GM21447 (cell line): Measurements from ENCODE around the gene CHRM3.
"Not testable (repeated sequence)": the region's sequence is repeated elsewhere in the genome, so short reads cannot be mapped to it uniquely, and the experiment has no call there.

Experiments used
- ATAC-seq: cut with Tn5 transposase; IDR thresholded peaks from one replicate; pipeline ENCODE4 v1.9.1; 2021; ENCODE audit not compliant: unreplicated experiment

Gene CHRM3

GRCh38 chr1:239386453-239387303 lies at the start of gene CHRM3:
CHRM3 (plus strand) TSS chr1:239386568; CDS start chr1:239907452, 520,884 bp downstream.
- no peak for ATAC-seq

DNA sequence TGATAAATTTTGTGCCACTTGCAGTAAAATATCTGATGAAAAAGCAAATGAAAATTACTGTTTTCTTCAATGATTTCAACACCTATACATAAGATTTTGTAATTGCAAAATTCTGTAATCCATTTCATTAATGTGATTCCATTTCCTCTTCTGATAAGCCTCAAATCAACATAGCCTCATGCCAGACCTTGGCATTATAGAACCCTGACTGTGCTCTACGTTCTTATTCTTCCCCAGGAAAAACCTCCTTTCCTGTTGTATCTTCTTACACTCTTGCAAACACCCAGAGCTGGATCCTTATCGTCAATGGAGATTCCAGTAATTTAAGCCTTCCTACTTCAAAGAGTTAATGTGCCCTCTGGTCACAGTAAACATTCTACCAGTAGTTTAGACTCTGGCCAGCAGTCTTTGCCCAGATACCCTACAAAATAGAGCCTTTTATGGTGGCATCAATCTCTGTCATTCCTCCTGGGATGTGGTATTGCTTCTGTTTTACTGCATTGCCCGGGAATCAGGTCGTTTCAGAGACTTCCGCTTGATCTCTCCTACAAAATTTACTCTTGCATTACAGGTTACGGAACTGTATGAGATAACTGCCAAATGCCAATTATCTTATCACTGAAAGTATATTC lies 48.5 kb upstream of the CHRM3 start:
- no peak for ATAC-seq

DNA sequence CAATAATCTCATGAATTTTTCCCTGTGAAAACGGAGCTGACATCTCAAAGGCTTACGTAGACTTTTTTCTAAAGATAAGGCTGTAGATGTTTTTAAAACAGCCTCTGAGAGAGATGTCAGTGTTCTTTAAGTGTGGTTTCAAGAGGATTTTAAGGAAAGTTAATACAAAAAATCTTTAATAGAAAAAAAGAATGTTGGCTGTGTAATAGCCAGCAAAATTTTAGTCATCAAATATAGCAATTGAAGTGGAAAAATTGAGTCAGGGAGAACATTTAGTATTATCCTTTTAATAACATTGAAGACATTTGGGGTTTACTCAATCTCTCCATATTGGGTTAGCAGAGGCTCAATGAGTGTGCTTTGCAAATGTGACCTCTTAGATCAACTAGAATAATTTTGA lies 38.6 kb upstream of the CHRM3 start:
- ATAC-seq: no peak

DNA sequence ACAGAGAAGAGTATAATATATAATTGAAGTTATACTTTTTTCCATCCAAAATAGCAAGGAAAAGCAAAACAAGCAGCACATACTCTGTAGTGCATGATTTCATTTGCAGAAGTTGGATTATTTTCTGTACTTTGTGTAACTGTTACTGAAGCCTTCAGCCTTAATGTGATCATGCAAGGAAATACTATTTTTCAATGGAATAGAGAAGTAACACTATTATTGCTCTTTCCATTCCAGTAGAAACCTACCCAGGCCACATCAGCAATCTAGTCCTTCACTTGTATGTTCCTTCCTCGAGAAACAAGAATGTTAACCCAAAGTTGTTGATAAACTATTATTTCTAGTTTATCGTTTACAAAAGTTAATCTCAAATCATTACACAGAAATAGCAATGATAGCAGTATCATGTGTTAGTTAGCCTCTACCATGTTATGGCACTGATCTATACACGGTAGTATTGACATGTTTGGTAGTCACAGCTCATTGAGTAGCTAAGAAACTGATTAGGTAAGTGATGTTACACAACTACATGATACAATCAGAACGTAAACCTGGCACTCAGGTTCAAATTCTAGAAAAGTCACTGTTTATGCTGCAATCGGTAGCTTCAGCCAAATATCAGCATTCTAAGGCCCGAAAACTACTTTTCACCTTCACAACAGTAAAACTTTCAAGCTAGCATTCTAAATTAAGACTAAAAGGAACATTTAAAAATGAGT lies 37.6 kb upstream of the CHRM3 start:
- ATAC-seq: no peak

DNA sequence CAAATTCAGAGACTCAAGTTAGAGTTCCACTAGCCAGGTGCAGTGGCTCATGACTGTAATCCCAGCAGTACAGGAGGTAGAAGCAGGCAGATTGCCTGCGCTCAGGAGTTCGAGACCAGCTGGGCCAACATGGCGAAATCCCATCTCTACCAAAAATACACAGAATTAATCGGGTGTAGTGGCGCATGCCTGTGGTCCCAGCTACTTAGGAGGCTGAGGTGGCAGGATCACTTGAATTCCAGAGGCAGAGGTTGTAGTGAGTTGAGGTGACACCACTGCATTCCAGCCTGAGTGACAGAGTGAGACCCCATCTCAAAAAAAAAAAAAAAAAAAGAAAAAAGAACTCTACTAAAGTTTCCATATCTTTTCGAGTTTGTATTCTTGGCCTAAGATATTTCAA lies 36.7 kb upstream of the CHRM3 start:
- ATAC-seq: no peak

DNA sequence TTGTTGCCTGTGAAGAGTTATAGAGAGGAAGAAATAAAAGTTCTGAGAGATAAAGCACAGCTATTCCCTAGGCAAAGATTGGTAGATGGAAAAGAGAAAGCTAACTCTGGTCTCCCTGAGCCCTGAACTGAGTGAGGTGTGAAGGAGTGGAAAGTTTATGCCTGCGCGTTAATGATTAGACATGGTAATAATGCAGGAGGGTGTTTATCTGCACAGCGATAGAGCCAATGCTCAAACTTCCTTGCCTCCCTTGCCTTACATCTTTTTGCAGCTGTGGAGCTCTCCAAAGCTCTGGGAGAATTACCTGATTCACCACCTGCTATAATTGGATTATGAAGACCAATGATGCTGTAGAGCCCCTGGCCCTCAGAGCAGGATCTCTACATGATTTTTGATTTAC lies 32.8 kb upstream of the CHRM3 start:
- no peak for ATAC-seq

GRCh38 chr1:239354231-239354630 lies 32.1 kb upstream of the CHRM3 start:
- ATAC-seq: no peak

- ATAC-seq: no peak
Observed at GRCh38 chr1:239357867-239358266, 28.5 kb upstream of the CHRM3 start.

- no peak for ATAC-seq
Observed at GRCh38 chr1:239361403-239361802, 25.0 kb upstream of the CHRM3 start.

DNA sequence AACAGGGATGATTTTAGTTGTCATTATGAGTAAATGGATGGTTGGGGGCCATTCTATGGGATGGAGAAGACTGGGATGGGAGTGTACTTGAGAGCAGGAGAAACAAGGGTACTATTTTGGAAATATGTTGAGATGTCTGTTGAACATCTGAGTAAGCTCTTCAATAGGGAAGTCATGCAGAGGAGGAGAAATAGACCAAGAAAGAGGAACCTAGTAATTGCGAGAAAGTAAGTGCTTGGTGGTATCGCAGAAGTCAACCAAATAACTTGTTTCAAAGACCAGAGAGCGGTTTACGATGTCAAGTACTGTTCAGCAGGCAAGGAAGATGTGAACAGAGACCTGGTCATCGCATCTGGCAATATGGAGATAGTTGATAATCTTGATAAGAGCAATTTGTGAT lies 22.4 kb upstream of the CHRM3 start:
- ATAC-seq: no peak

- ATAC-seq: no peak
Observed at GRCh38 chr1:239367196-239367810, 19.1 kb upstream of the CHRM3 start.

GRCh38 chr1:239368436-239369109 lies 17.8 kb upstream of the CHRM3 start:
- ATAC-seq: no peak

- not testable (repeated sequence) for ATAC-seq
Observed at GRCh38 chr1:239370869-239371268, 15.5 kb upstream of the CHRM3 start.

DNA sequence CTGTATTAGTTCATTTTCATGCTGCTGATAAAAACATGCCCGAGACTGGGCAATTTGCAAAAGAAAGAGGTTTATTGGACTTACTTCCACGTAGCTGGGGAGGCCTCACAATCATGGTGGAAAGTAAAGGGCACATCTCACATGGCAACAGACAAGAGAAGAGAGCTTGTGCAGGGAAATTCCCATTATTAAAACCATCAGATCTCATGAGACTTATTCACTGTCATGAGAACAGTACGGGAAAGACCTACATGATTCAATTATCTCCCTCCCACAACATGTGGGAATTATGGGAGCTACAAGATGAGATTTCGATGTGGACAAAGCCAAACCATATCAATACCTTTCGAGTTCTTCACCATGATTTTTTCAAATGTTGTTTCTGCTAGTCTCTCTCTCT lies 3.7 kb upstream of the CHRM3 start:
- ATAC-seq: no peak

DNA sequence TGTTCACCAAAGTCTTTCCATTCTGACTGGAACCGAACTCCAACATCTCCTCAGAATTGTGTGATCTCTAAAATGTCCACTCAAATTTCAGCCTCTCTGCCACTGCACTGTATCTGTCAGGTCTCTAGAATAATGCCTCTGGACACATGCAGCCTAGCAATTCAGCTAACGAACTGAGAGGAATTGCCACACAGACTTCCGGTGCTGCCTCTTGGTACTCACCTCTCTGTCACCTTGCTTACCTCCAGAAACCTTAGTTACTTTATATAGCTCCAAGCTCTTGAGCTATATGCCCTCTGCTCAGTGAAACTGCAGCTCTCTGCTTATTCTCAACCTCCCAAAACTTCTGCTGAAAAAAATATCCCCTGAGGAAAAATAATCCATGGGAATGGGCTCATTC lies 2.7 kb upstream of the CHRM3 start:
- ATAC-seq: no peak

DNA sequence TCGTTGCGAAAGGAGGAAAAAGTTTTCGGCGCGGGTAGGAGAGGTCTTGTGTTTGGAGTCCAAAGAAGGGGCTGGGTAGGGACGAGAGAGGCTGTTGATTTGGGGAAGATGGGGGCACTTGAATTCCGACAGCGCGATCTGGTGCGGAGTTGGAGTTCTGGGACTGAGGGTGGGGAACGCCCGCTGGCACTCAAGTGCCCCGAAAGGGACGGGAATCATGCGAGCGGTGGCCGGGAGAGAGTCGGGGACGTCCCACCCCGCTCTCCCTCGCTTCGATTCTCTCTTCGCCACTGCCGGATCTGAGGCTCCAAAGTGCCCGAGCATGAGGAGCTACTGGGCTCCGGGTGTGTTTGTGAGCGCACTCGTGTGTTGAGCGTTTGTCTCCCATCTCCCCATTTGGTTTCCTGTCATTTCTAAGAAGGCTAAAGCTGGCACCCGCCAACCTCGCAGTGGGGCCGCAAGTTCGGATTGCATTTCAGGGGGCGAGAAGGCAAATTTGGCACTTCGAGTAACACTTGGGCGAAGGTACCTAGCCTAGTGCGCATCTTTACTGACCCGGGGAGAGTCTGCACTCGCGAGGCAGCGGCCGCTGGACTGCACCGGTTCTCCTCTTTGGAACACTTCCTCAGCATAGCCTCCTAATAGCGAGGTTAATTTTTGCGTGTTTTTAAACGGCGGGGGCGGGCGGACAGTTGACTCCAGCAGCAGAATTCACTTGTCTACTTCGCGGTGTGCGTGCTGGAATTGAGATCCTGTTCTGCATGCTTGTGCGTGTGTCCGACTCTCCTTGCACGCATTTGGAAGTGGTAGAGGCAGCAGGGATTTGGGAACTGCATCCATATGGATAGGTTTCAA lies 1.2 kb downstream of the CHRM3 start:
- ATAC-seq: no peak

DNA sequence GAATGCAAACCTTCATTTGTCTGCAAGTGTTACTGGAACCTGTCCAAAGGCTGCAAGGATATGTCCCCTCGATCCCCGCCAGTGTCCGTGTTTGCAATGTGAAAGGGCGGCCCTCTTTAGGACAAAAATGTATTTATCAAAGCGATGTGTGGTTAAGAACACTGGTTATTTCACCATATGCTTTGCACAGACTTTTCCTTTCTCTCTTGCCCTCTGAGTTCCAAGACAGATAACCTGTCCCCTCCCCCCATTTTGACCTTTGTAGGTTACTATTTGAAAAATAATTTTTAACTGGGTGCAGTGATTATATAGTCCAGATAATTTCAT lies 1.8 kb downstream of the CHRM3 start:
- no peak for ATAC-seq

GRCh38 chr1:239388578-239388977 lies 2.2 kb downstream of the CHRM3 start:
- no peak for ATAC-seq

DNA sequence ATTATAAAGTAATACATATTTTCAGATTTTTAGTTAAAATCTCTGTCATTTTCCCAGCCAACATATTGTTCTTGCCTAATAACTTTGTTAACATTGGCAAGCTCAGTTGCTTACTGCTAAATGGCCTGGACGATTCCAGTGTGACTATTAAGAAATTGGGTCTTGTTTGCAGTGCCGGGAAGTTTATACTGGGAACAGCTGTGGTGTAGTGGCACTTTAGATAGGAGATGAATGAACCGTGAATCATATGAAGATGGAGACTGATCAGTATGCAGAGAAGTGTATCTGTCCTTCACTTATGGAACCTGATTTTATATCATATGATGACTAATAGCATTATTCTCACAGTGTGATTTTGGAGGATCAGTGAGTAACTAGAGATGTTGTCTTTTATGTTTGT lies 3.3 kb downstream of the CHRM3 start:
- no peak for ATAC-seq

DNA sequence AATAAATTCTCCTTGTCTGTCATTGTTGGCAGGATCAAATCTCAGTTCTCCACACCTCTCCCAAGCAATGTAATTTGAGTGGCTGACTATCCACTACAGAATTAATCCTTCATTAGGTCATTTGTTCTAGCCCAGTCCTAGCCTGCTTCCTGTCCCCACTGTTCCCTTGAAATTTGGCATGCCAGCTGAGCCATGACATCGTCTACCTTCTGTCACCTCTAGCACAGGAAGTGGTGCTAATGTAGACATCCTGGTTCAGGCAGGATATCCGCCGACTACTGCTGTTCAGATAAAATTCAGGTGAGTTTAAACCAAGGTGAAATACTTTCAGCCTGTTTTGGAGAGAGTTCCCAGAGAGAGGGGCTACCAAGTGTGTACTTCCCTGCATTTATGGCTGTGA lies 5.9 kb downstream of the CHRM3 start:
- no peak for ATAC-seq
